Body of pancreas (tissue), 4 donors: Measurements from ENCODE around the gene RNF6.

Experiments
- POLR2A ChIP-seq, 3 donors: fragments of 450-650 bp; IDR thresholded peaks; one replicate each; pipeline ENCODE4 v1.6.1; 2016; ENCODE audit warnings: antibody characterized with exemption in 3 of 3, mild to moderate bottlenecking in 2 of 3
- TF ChIP-seq, protein P1 (sequence below), 7 experiments: fragments of 450-650 bp in 4 of 7; fragments of 200-600 bp in 3 of 7; sonication (generic) in 3 of 7; IDR thresholded peaks; one replicate each; pipeline ENCODE4 v1.5.1; 2016 to 2019; ENCODE audit warnings: antibody characterized with exemption in 7 of 7

DNA sequence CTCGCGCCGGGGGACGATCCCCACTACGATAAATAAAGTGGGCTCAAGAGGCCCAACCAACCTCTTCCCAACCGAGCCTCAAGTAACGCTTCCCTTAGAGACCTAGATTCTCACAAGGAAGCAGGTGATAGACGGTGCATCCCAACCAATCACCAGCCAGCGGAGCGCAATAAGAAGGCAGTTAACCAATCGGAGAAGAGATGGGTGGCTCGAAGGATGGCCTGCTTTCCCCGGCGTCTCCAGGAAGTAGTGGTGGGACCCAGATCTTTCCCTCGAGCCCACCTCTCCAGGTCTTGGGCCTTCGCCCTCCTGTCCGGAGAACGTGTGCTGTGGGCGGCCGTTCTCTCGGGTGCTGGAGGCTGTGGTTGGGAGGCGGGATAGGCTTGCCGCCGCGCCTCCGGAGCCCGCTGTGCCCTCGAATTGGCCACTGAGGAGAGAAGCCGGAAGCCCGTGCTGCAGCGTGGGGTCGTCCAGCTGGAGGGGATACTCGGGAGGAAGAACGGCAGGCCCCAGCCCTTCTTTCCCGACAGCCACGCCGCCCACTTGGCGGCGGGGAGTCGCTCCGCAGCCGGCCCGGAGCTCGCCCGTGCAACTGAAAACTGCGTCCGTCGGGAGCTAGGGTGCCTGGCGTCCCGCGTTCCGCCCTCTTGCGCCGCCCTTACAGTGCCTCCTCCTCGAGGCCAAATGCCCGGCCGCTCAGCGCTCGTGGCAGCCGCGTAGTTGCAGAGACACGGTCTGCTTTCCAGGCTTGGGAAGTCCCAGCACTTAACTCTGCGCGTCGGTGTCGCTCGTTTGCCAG, at the start of gene RNF6:
- TF ChIP-seq, protein P1, sequence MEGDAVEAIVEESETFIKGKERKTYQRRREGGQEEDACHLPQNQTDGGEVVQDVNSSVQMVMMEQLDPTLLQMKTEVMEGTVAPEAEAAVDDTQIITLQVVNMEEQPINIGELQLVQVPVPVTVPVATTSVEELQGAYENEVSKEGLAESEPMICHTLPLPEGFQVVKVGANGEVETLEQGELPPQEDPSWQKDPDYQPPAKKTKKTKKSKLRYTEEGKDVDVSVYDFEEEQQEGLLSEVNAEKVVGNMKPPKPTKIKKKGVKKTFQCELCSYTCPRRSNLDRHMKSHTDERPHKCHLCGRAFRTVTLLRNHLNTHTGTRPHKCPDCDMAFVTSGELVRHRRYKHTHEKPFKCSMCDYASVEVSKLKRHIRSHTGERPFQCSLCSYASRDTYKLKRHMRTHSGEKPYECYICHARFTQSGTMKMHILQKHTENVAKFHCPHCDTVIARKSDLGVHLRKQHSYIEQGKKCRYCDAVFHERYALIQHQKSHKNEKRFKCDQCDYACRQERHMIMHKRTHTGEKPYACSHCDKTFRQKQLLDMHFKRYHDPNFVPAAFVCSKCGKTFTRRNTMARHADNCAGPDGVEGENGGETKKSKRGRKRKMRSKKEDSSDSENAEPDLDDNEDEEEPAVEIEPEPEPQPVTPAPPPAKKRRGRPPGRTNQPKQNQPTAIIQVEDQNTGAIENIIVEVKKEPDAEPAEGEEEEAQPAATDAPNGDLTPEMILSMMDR (IDR thresholded peaks at IDR 0.05): peak in 3 of 7 experiments; percentile 19 to 35 (median 30)
- TF ChIP-seq POLR2A (IDR thresholded peaks at IDR 0.05): peak; percentile 55 to 89 (median 83)
